ENCODE data around the gene ITGA7.

Gene ITGA7

GRCh38 chr12:55734595-55734994 is 26.9 kb upstream of the ITGA7 start:
- no peak for DNase-seq

GRCh38 chr12:55733858-55734257 is 26.2 kb upstream of the ITGA7 start:
- DNase-seq: no peak

DNA sequence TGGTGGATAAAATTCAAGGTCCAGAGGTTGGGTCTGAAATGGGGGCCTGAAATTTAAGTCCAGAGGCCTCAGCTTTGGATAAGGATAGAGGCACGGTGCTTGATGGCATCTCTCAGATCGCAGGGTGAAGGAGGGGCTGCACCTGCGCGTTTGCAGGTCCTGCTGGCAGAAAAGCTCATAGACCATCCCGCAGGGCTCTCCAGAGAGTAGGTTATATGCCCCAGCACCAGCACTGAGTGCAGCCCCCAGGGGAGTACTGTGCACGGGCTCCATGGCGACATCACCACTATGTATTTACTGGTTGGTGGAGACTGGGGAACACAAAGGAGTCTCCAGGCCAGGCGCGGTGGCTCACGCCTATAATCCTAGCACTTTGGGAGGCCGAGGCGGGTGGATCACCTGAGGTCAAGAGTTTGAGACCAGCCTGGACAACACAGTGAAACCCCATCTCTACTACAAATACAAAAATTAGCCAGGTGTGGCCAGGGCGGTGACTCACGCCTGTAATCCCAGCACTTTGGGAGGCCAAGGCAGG is 25.4 kb upstream of the ITGA7 start:
- DNase-seq: no peak

DNA sequence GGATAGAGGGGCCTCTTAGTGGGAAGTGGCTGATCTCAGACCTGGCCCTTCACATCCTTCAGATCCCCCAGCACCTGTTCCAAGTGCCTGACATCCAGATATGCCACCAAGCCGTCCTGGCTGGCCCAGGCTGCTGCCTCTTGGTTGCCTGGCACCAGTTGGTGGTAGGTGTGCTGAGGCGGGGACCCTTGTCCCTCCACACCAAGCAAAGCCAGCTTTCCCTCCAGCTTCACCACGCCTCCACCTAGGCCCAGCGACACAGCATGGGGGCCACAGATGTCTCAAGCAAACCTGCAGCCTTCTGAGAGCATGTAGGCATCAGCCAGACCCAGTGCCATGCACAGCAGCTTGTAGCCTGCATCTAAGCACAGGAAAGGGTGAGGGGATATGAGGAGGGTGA is 24.6 kb upstream of the ITGA7 start:
- DNase-seq: no peak

GRCh38 chr12:55729819-55730818 is 22.4 kb upstream of the ITGA7 start:
- DNase-seq: peak; percentile 32 to 45

- DNase-seq: peak; percentile 63 to 71
These were observed 21.5 kb upstream of the ITGA7 start, which contains the start of gene CD63 for GRCh38 chr12:55728939-55729818. Gene CD63, minus strand, starts transcription at chr12:55729009. Its CDS starts 668 bp downstream, at chr12:55728341.

- DNase-seq: peak in 1 of 2 donors; percentile 29
These were observed 20.7 kb upstream of the ITGA7 start for GRCh38 chr12:55728186-55728938.

DNA sequence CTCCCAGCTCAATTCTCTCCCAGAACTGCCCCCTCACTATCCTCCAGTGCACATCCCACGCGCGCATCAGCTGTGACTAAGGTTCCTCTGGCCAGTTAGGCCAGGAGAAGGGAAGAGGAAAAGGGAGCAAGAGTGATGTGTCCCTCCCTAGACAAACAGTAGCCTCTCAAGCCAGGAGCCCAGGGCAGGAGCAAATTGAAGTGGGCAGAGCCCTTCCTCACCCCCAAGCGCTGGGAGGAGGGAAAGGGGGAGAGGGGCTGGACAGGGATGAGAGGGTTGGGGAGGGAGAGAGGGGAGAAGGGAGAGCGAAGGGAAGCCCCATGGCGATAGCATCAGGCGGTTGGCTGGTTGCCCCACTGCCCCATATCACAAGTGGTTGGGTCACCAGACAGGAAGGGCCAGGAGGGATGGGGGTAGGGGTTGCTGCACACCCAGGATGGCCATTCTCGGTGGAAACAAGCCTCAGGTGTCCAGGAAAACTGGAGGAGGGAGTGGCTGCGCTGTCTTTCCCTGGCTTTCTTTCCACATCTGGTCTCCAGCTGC is 20.0 kb upstream of the ITGA7 start:
- DNase-seq: no peak

- no peak for DNase-seq
These were observed 19.3 kb upstream of the ITGA7 start for GRCh38 chr12:55726971-55727370.

DNA sequence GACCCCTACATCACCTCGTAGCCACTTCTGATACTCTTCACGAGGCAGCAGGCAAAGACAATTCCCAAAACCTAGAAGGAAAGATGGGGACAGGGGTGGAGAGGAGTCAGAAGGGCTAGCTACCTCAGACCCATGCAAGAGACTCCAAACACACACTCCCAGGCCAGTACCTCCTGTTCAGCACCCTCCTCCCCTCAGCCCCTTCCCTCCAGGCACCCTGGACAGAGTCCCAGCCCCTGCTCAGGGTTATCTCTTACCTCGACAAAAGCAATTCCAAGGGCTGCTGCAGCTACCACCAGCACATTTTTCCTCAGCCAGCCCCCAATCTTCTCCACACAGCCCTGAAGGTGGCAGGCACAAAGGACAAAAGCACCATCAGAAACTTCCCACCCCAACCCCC is 17.9 kb upstream of the ITGA7 start:
- no peak for DNase-seq

DNA sequence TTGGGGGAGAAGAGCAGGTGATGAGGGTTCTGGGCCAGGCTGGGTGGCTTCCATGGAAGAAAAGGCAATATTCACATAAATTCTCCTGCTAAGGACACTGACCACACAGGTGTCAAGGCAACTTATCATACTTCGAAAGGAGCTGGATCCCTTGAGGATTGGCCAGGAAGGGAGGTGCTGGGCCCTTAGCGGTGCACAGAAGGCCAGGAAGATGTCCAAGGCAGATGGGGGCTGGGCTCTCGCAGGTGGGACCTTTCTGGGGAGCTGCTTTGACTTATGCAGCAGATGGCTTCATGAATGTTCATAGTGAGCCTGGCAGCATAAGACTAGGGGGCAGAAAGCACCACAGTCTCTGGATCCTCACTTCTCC is 17.2 kb upstream of the ITGA7 start:
- DNase-seq: no peak

DNA sequence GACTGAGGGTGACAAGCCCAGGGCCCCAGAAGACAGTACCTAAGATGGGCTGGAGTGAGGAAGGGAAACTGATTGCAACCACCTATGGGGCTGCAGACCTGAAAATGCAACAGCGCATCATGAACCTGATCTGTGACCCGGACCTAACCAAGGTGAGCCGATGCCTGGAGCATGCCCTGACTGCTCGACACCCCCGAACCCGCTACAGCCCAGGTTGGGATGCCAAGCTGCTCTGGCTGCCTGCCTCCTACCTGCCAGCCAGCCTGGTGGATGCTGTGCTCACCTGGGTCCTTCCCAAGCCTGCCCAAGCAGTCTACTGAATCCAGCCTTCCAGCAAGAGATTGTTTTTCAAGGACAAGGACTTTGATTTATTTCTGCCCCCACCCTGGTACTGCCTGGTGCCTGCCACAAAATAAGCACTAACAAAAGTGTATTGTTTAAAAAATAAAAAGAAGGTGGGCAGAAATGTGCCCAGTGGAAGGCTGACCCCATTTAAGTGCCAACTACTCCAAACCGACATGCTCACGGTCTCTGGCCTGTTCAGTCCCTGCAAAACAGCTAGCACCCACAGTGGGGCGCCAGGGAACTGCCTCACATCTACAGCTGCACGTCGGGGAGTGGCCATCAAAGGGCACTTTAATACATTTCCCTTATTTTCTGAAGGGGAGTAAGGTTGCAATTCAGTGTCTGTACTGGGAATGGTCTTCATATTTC is 16.7 kb upstream of the ITGA7 start:
- DNase-seq: peak; percentile 74 to 75

- no peak for DNase-seq
These were observed 16.0 kb upstream of the ITGA7 start for GRCh38 chr12:55723516-55724225.

GRCh38 chr12:55722948-55723347 is 15.2 kb upstream of the ITGA7 start:
- no peak for DNase-seq

GRCh38 chr12:55721601-55722213 is 14.0 kb upstream of the ITGA7 start:
- no peak for DNase-seq

GRCh38 chr12:55720894-55721444 is 13.3 kb upstream of the ITGA7 start:
- DNase-seq: peak in 1 of 2 donors; percentile 24

DNA sequence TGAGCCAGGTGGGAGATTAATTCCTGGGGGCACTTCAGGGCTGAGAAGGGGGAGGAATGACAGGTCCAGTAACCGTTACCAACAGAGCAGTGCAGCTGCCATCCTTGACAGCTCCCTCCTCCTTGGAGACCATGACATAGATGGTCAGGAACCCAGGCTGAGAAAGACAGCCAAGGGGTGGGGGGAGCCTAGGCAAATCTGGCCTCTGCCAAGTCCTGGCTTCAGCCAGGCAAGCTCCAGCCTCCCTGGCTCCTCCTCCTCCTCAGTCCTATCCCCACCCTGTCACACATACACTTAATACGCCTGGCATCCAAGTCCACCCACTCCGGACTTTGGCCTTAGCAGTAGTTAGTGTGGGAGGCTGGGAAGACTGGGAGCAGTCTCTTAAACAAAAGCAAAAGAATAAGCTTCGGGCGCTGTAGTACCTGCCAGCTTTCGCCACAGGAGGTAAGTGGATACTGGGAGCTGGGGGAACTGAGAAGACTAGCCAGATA is 12.4 kb upstream of the ITGA7 start, which contains the start of gene RDH5:
Gene RDH5, plus strand, starts transcription at position 323 of the 494 bp plus-strand sequence. CDS start 792 bp downstream, outside the sequence.
- no peak for DNase-seq

DNA sequence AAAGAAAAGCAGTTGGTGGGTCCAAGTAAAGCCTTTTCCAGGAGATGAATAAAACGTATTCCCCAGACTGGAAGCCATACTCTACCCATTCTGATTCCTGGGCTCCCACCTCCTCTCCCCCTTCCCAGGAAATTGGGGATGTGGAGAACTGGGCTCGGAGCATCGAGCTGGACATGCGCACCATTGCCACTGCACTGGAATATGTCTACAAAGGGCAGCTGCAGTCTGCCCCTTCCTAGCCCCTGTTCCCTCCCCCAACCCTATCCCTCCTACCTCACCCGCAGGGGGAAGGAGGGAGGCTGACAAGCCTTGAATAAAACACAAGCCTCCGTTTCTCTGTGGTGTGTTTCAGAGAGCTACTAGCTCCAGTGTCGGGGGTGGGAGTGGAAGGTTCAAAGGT is 11.7 kb upstream of the ITGA7 start:
- no peak for DNase-seq

DNA sequence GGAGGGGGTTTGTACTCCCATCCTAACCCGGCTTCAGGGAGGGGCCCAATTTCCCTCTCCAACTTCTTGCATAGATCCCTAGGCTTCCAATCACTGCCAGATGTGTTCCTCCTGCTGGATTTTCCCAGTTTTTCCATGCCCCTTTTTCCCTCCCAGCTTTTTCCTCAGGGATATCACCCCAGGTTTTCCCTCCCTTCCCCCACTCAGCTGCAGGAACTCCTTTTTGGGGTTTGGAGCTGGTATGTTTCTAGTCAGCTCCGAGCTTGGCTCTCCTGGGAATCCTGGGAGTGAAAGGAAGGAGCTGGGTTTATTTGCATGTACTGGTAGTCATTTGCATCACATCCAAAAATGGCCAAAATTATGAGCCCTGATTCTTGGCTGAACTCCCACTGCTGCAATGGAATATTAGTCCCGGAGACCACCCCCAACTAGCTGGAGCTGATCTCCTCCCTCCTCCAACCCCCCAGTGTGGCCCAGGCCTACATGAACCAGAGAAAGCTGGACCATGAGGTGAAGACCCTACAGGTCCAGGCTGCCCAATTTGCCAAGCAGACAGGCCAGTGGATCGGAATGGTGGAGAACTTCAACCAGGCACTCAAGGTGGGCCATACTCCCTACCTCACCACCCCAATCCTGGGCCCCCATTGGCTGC is 11.0 kb upstream of the ITGA7 start:
- DNase-seq: no peak
